Measurements from ENCODE around the gene CENATAC.

DNA sequence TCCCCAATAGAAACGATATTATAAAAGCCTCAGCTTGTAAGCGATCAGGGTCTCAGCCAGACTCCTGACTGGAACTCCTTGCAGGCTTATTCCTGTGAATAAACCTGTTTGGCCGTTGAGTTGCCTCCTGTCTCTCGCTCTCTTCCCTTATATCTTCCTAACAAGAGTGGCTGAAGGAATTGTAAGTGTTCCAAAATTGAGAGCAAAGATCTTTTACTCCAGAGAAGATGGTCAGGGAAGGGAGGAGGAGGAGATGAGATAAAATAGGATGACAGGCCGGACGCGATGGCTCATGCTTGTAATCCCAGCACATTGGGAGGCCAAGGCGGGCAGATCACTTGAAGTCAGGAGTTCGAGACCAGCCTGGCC, 34.0 kb downstream of the CENATAC start:
- no peak for TF ChIP-seq YY1 (IDR thresholded peaks at IDR 0.05; ENCODE audit: insufficient read depth, insufficient read length)
- no peak for TF ChIP-seq ZNF274 (IDR thresholded peaks at IDR 0.05; ENCODE audit: low read depth, low read length)
- no peak for TF ChIP-seq SUZ12 (IDR thresholded peaks at IDR 0.05; ENCODE audit: extremely low read depth, insufficient read depth, insufficient read length)
